MCF 10A (cell line): Measurements from ENCODE around the gene UNC93A. TPM values are rescaled to one million over a fixed set of nuclear protein-coding genes. Genes with fewer than 3 reads are reported as not detected.
"Not testable (repeated sequence)": the region's sequence is repeated elsewhere in the genome, so short reads cannot be mapped to it uniquely, and the experiment has no call there.

Experiments used
- BruUV-seq: library from RNA; stranded (reverse); fragments of 400-500 nt; replicated peaks from 2 replicates; lab custom pipeline; 2021; lab: Mats Ljungman, UMichigan
- CTCF ChIA-PET: fragments of 300-600 bp; sonication (Branson Sonifier 250); formaldehyde crosslinking; extraction: SDS; loops from one replicate; lab custom pipeline; 2021; ENCODE audit warnings: antibody characterized with exemption, inconsistent platforms; lab: Yijun Ruan, JAX
- POLR2A ChIA-PET: fragments of 300-600, 350-650 bp; sonication (Branson Sonifier 250); formaldehyde crosslinking; extraction: SDS; loops from one replicate; lab custom pipeline; 2020; ENCODE audit warnings: antibody characterized with exemption, inconsistent platforms; lab: Yijun Ruan, JAX
- DNase-seq: peaks from one replicate; pipeline ENCODE4 v3.0.0-alpha.2; 2018; ENCODE audit not compliant: unreplicated experiment
- H3K27ac Mint-ChIP-seq: one replicate; pipeline ENCODE4 v1.8.0; 2022; ENCODE audit warnings: mild to moderate bottlenecking, low read depth, mixed read lengths; ENCODE audit not compliant: unreplicated experiment
- H3K27me3 Mint-ChIP-seq: one replicate; pipeline ENCODE4 v1.8.0; 2022; ENCODE audit warnings: mixed read lengths; ENCODE audit not compliant: insufficient read depth, unreplicated experiment
- H3K36me3 Mint-ChIP-seq: one replicate; pipeline ENCODE4 v1.8.0; 2022; ENCODE audit warnings: mild to moderate bottlenecking, moderate library complexity, mixed read lengths; ENCODE audit not compliant: insufficient read depth, unreplicated experiment
- H3K4me1 Mint-ChIP-seq: one replicate; pipeline ENCODE4 v1.8.0; 2022; ENCODE audit warnings: mixed read lengths; ENCODE audit not compliant: insufficient read depth, unreplicated experiment
- H3K4me3 Mint-ChIP-seq: one replicate; pipeline ENCODE4 v1.8.0; 2022; ENCODE audit warnings: mild to moderate bottlenecking, moderate library complexity, mixed read lengths; ENCODE audit not compliant: unreplicated experiment
- H3K9me3 Mint-ChIP-seq: one replicate; pipeline ENCODE4 v1.8.0; 2022; ENCODE audit warnings: mixed read lengths; ENCODE audit not compliant: unreplicated experiment
- intact Hi-C: fragments of 100-400 bp; cut with micrococcal nuclease; formaldehyde crosslinking; loops from 2 replicates; pipeline ENCODE4 v1.14.1; 2022
- total RNA-seq: library from RNA; stranded (reverse); gene quantifications from 2 replicates; pipeline ENCODE4 v1.2.3, GENCODE V29; 2022
- TF ChIP-seq, protein P1 (sequence below): fragments of 200-600 bp; IDR thresholded peaks from one replicate; pipeline ENCODE4 v1.8.0; 2022; ENCODE audit warnings: antibody characterized with exemption, mild to moderate bottlenecking; ENCODE audit not compliant: unreplicated experiment

UNC93A gene
- total RNA-seq, 1 experiment from 2014 or later = not detected

DNA sequence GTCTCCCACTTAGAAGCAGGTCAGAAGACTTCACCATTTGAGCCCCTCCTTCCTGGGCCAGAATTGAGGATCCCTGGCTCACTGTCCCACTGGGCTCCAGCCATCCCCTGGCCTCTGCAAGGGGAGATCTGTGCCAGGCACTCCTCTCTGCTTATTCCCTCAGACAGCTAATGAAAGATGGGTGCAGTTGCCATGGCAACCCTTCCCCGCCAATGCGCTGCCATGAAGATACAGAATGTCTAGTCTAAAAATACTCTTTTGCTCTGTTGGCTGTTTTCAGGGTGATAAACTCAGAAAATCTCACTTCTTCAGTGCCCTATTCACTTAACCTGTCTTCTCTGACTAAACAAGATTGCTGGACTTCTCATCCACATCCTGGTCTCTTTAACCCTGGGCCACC lies 20.2 kb downstream of the UNC93A start:
- ChIA-PET CTCF (interaction anchor here (0.6 kb wide), 1 partner anchor 40 kb away, joined by 3 read pairs; no protein-coding TSS in a partner anchor), POLR2A (no interaction called here)
- no peak for DNase-seq
- no peaks in the 10 kb centered on the region for H3K4me1 Mint-ChIP-seq
- TF ChIP-seq, protein P1, sequence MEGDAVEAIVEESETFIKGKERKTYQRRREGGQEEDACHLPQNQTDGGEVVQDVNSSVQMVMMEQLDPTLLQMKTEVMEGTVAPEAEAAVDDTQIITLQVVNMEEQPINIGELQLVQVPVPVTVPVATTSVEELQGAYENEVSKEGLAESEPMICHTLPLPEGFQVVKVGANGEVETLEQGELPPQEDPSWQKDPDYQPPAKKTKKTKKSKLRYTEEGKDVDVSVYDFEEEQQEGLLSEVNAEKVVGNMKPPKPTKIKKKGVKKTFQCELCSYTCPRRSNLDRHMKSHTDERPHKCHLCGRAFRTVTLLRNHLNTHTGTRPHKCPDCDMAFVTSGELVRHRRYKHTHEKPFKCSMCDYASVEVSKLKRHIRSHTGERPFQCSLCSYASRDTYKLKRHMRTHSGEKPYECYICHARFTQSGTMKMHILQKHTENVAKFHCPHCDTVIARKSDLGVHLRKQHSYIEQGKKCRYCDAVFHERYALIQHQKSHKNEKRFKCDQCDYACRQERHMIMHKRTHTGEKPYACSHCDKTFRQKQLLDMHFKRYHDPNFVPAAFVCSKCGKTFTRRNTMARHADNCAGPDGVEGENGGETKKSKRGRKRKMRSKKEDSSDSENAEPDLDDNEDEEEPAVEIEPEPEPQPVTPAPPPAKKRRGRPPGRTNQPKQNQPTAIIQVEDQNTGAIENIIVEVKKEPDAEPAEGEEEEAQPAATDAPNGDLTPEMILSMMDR = no peak
- no peak overlapping the region for H3K27ac Mint-ChIP-seq
- peaks cover 38% of the 10 kb centered on the region for H3K27me3 Mint-ChIP-seq
- intact Hi-C loops = no loop called here
- H3K9me3 Mint-ChIP-seq = no peaks in the 10 kb centered on the region
- no peaks in the 10 kb centered on the region for H3K36me3 Mint-ChIP-seq
- H3K4me3 Mint-ChIP-seq = no peak overlapping the region
- BruUV-seq = no TSS peak

DNA sequence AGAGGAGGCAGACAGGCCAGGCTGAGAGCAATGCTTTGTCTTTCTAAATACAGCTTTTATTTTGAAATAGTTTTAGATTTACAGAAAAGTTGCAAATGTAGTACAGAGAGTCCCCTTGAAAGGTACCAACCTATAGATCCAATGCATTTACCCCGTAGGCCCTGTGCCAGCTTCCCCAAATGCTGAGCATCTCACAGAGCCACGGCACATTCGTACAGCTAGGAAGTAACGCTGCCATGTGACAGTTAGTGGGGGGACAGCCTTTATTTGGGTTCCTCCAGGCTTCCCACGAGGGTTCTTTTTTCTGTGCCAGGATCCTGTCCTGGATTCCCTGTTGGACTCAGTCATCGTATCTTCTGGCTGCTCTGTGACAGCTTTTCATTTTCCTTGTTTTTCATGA lies 20.6 kb downstream of the UNC93A start:
- H3K9me3 Mint-ChIP-seq, intact Hi-C loops, H3K4me1 Mint-ChIP-seq, CTCF ChIA-PET, BruUV-seq, DNase-seq, H3K27ac Mint-ChIP-seq, H3K4me3 Mint-ChIP-seq, POLR2A ChIA-PET, H3K36me3 Mint-ChIP-seq: not testable (repeated sequence)
- H3K27me3 Mint-ChIP-seq = peaks cover 38% of the 10 kb centered on the region

DNA sequence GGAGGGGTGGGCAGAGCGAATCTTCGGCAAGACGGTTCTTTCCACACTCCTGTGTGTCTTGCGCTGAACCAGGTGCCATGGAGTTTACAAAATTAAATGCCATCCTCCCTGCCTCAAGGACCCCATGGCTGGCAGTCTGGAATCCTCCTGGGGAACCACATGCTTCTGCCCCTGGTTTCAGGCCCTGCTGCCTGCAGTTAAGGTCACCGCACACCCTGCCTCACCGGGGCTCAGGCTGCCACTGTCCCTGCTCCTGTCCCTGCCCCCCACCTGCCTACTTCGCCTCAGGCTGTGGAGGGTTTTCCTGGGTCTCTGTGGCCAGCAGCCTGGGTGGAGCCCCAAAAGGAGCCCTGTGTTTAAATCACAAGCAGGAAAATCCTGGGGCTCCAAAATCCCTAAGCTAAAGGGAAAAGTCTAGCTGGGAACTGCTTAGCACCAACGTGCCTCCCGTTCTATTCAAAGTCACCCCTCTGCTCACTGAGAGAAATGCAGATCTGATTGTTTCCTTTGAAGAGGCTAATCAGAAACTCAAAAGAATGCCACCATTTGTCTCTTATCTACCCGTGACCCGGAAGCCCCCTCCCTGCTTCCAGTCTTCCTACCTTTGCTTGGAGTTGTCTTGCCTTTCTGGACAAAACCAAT lies 23.2 kb downstream of the UNC93A start:
- POLR2A ChIA-PET = no interaction called here
- DNase-seq = no peak
- intact Hi-C loops = no loop called here

DNA sequence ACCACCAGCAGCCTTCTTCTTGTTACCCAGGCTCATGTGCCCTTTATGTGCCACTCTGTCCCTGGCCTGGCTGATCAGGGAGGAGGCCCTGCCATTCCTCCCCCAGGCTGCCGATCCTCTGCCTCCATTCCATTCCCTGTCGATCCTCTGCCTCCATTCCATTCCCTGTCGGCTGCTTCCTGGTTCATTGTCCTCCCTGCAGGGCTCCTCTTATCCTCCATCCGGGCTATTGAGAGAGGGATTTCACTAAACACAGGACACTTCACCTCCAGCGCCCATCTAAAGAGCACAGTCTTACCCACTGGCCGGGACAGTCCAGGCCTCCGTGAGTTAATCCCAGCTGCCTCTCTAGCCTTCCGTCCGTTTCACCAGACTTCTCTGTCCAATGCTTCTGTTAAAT lies 26.1 kb downstream of the UNC93A start:
- intact Hi-C loops = no loop called here
- no TSS peak for BruUV-seq
- CTCF ChIA-PET = no interaction called here
- H3K27me3 Mint-ChIP-seq = peaks cover 34% of the 10 kb centered on the region
- no peak for DNase-seq
- H3K36me3 Mint-ChIP-seq = no peaks in the 10 kb centered on the region
- H3K4me3 Mint-ChIP-seq = no peak overlapping the region
- POLR2A ChIA-PET = no interaction called here
- no peak overlapping the region for H3K27ac Mint-ChIP-seq
- H3K9me3 Mint-ChIP-seq = no peaks in the 10 kb centered on the region
- no peaks in the 10 kb centered on the region for H3K4me1 Mint-ChIP-seq
- TF ChIP-seq, protein P1 = no peak

More for the DNA sequence above, 23.2 kb downstream of the UNC93A start:
- CTCF ChIA-PET = interaction anchor here (0.8 kb wide), 1 partner anchor 32 kb away, joined by 3 read pairs; no protein-coding TSS in a partner anchor
- no peaks in the 10 kb centered on the region for H3K36me3 Mint-ChIP-seq
- no peak overlapping the region for H3K4me3 Mint-ChIP-seq
- no peaks in the 10 kb centered on the region for H3K4me1 Mint-ChIP-seq
- TF ChIP-seq, protein P1 = no peak
- no peaks in the 10 kb centered on the region for H3K9me3 Mint-ChIP-seq
- no TSS peak for BruUV-seq
- H3K27ac Mint-ChIP-seq = no peak overlapping the region
- H3K27me3 Mint-ChIP-seq = peaks cover 38% of the 10 kb centered on the region

GRCh38 chr6:167318354-167318753 lies 27.2 kb downstream of the UNC93A start:
- peaks cover 22% of the 10 kb centered on the region for H3K27me3 Mint-ChIP-seq
- BruUV-seq, H3K4me3 Mint-ChIP-seq, POLR2A ChIA-PET, H3K9me3 Mint-ChIP-seq, H3K4me1 Mint-ChIP-seq, DNase-seq, intact Hi-C loops, H3K36me3 Mint-ChIP-seq, CTCF ChIA-PET, H3K27ac Mint-ChIP-seq: not testable (repeated sequence)

GRCh38 chr6:167318856-167319255 lies 27.7 kb downstream of the UNC93A start:
- H3K27ac Mint-ChIP-seq, POLR2A ChIA-PET, DNase-seq, H3K36me3 Mint-ChIP-seq, intact Hi-C loops, H3K4me3 Mint-ChIP-seq, H3K9me3 Mint-ChIP-seq, BruUV-seq, CTCF ChIA-PET, H3K4me1 Mint-ChIP-seq: not testable (repeated sequence)
- H3K27me3 Mint-ChIP-seq = peaks cover 18% of the 10 kb centered on the region
